CD4-positive, alpha-beta T cell treated with Interferon alpha-2 for 1 hour (primary cell): ENCODE measurements around the gene PI4KA.
A peak's percentile ranks its signal among the peaks of the same experiment; 100 is the strongest.
"Not testable (repeated sequence)": the region's sequence is repeated elsewhere in the genome, so short reads cannot be mapped to it uniquely, and the experiment has no call there.

Experiments used
- DNase-seq, 2 donors: peaks; one replicate each; pipeline ENCODE4 v3.0.0-alpha.2; 2020 to 2022

The PI4KA gene

DNA sequence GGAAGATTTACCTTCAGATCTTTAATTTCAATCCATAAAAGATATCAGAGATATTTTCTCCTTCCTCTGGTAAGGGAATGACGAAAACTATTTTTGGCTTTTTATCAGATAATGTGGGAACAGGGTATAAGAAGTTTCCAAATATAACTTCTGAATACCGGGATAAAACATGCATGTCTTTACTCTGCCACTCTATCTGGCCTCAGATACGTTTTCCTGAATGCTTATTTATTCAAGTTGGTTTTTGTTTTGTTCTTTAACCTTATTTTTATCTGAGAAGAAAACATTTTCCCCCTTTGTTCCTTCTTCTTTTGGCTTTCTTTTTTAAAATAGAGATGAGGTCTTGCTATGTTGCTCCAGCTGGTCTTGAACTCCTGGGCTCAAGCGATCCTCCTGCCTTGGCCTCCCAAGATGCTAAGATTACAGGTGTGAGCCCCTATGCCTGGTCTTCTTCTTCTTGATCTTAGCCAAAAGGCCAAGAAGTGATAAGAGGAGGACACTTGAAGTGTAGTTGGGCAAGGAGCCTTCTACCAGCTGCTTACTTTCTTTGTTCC, 83.2 kb downstream of the PI4KA start:
- no peak for DNase-seq

- no peak for DNase-seq
These were observed 83.7 kb downstream of the PI4KA start for GRCh38 chr22:20774882-20775281.

DNA sequence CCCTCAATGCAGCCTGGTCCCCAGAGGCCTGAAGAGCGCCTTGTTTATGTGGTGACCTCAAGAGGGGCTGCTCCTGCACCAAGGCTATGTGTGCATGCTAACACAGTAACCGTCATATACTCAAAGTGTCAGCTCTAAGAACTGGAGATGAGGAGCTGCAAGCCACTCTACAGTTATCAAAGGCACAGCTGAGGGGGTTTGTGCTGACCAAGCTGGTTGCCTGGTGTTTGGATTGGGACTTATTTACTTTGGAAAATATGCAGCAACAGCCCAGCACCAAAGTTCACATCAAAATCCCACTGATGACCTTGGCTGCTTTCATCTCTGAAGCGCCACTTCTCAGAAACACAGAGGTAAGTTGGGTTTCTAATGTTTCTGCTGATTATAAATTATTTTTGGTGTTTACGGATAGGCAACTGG, 84.8 kb downstream of the PI4KA start, which contains the start of gene SERPIND1:
Gene SERPIND1 (plus strand): TSS at position 321 of the 420 bp plus-strand sequence. CDS start 5,200 bp downstream, outside the sequence.
- DNase-seq, result no peak

DNA sequence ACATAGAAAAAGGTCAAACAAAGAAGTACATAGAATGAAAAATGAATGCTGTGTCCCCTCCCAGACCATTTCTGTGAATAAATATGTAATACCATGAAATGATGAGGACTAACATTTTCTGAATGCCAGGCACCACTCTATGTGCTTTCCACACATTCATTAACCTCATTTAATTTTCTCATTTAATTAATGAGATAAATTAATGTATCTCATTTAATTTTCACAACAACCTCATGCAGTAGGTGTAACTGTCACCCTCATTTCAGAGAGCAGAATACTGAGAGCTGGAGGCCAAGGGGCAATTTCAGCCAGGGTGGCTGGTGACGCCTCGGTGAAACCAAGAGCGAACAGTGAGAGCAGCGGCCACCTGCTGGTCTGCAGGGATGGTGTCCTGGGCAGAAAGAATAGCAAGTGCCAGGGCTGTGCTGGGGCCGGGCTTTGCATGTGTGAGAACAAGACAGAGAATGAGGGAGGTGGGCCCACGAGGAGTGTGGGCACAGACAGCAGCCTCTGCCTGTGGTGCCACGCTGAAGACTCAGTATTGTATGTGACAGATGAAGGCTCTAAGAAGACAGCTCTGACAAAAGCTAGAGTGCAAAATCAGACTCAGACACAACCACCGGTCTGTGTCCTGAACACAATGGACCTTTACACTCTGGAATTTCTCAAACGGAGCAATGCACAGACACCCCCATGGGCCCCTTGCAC, 86.5 kb downstream of the PI4KA start:
- no peak for DNase-seq

DNA sequence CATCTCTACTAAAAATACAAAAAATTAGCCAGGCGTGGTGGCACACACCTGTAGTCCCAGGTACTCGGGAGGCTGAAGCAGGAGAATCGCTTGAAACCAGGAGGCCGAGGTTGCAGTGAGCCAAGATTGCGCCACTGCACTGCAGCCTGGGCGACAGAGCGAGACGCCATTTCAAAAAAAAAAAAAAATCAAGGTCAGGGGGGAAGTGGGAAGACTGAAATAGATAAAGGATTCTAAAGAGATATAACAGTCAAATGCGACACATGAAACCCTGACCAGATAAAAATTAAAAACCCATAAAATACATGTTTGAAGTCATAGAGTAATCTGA, 89.2 kb downstream of the PI4KA start:
- not testable (repeated sequence) for DNase-seq

GRCh38 chr22:20766530-20766929, 92.1 kb downstream of the PI4KA start:
- no peak for DNase-seq

DNA sequence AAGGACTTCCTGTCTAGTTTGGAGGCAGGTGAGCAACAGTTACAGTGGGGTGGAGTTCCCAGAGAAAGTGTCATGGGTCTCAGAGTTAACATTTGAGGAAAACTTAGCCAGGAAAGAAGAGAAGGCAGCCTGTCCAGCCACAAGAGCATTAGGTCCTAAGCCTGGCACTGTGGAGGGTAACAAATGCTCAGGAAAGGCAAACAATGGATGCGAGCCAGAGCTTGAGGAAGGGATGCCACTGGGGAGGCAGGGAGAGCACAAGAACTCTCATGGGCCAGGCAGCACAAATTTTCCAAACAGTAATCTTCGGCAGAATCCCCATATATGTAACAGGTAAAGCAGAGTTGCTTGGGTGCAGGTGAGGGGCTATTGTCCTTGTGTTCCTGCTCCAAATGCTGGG, 92.7 kb downstream of the PI4KA start:
- no peak for DNase-seq

DNA sequence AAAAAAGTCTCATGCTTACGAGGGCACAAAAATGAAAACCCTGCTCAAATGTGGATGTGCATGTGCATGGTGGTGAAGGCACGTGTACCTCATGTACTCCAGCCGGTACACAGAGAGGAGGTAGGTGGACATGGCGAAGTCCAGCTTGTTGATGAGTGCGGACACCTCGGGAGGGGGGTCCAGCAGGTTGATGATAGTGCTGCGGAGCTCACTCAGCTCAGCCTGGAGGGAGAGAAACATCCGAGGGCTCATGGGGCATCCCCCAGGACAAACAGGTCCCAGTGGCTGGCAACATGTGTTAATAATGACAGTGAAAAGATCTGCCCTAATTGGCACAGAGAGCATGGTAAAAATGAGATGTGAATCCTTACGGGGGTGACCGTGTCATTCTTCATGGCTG, 93.9 kb downstream of the PI4KA start:
- DNase-seq, result no peak

DNA sequence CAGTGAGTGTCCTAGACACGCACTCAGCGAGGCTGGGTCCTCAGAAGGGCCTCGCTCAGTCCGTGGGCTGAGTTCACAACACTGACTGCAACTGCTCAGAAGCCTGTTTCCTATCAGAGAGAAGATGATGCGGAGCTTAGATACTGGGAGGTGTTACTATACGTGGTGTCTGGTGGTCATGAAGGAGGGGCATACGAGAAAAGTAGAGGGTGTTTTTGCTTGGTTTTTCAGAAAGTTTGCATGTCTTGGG, 94.2 kb downstream of the PI4KA start:
- no peak for DNase-seq

DNA sequence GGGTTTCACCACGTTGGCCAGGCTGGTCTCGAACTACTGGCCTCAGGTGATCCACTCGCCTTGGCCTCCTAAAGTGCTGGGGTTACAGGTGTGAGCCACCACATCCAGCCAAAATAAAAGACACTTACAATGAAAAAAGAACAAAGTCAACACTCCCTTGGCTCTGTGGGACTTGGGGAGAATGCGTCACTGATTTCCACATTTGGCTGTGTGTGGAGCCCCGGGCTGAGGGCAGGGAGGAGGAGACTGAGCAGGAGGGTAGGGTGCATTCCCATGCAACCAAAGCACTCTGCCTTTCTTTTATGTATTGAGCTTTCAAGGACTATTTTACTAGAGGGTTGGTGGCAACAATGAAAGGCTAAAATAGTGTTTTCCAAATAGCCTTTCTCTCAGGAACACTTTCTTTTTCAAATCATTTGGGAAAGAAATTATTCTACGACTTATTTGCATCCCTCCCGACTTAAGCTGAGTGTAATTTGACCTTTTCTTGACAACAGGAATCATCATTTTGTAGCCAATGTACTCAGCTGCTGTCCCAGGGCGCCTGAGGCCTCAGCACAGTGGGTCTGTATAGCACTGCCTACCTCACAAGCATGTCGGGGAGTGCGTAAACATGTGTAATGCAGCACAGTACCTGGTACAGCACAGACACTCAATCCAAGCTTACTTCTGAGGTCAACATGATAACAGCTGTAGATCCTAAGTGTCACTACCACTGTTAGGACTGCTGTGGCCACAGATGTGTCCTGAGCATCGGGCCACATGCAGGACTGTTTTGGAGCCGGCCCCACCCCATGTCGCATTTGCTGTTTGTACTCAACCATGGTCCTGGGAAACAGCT, 94.8 kb downstream of the PI4KA start:
- DNase-seq, result no peak

GRCh38 chr22:20762233-20762796, 96.3 kb downstream of the PI4KA start:
- no peak for DNase-seq

- DNase-seq, result no peak
These were observed 97.1 kb downstream of the PI4KA start for GRCh38 chr22:20761536-20761935.

GRCh38 chr22:20760084-20760483, 98.5 kb downstream of the PI4KA start:
- no peak for DNase-seq

DNA sequence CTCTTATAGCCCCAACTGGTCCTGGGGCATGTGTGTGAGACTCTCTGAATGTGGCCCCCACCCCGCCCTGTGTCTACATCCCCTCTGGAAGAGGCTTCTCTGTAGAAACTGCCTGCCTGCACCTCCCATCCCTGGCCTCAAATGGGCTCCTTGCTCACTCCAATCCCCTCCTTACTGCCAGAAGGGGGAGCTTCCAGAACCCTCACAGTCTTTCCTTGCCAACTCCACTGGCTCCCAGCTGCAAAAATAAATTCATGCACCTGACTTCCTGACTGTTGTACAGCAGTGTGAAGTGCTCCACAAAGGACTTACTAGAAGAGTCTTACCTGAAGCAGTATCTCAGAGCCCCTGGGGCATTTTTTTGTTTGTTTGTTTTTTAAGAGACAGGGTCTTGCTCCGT, 99.9 kb downstream of the PI4KA start:
- no peak for DNase-seq

DNA sequence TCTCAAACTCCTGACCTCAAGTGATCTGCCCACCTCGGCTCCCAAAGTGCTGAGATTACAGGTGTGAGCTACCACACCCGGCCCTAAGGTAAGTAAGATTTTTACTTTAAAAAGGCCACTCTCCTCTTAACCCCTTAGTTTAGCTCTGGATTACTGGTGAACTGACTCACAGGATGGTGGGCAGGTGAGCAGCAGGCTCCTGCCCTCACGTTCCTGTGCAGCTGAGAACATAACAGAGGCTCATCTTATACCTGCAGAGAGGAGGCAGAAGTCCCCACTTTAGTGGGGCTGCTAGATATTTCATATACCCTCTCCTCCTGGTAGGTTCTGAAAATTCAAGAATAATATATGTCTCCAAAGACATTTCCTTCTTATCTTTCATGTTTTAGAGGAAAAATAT, 101.8 kb downstream of the PI4KA start:
- no peak for DNase-seq

GRCh38 chr22:20752873-20753272, 105.7 kb downstream of the PI4KA start:
- DNase-seq, result no peak

DNA sequence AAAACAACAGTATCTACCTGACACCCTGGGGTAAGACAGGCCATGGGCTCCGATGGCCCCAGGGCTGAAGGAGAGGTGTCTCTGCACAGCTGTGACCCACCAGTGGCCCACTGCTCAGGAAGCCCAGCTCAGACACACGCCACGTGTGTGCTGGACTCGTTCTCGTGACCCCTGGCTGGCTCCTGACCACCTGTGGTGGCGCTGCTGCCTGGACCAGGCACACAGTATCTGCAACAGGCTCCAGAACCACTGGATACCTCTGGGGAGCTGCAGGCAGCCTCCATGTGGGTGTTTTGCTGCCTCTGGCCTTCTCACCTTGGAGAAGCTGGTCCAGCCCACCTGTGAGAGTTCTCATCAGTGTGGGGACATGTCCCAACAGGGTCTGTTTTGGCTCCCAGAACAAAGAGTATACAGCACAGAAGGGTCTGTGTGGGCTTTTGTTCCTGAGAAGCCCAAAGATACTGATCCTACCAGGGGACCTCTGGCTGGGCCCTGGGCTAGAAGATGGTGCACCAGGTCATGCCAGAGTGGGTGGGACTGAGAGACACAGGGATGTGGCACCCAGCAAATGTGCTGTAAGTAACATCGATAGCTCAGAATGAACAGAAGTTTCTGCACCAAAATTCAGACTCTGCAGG, 106.4 kb downstream of the PI4KA start:
- no peak for DNase-seq

- no peak for DNase-seq
These were observed 107.3 kb downstream of the PI4KA start for GRCh38 chr22:20751185-20751851.

GRCh38 chr22:20750461-20751184, 108.0 kb downstream of the PI4KA start:
- peak; percentile 25 to 28 for DNase-seq

DNA sequence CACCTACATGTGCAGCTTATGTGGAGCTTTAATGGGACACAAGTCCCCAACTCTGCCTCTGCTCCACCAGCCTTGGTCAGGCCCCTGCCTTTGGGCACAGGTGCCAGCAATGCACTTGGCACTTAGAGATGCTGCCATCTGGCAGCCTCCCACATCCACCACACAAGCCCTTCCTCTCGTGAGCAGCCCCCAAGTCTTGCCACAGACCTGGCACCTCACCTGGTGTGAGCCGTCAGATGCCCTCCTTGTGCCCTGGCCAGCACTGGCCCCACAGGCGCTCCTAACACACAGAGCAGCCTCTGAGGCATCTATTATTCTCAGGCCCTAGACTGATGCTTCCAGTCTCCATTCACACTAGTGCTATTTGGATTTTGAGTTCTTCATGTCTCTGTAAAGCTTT, 109.2 kb downstream of the PI4KA start:
- no peak for DNase-seq

- DNase-seq, result peak in 1 of 2 donors; percentile 7
These were observed 109.7 kb downstream of the PI4KA start for GRCh38 chr22:20748731-20749428.

DNA sequence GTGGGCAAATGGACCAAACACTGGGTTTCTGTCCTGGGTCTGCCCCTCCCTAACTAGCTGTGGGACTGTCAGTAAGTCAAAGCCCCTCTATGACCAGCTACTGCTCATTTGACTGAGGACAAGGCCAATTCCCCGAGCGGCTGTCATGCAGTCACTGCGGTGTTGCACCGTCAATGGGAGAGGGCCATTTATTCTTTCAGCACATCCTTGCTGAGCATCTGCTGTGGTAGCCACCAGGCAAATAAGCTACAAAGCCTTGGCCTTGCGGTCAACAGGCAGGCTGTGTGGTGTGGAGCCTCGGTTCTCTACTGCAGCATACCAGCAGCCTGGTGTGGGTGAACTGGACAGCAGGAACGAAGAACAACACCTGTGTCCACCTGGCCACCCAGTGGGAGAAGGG, 110.5 kb downstream of the PI4KA start:
- no peak for DNase-seq
